Measurements from ENCODE around the gene ZNF506. TPM values are rescaled to one million over a fixed set of nuclear protein-coding genes. Genes with fewer than 3 reads are reported as not detected.

ZNF506 gene
- total RNA-seq, 1 experiment from 2014 or later: 0.42 TPM

- Histone ChIP-seq H3K79me2 (ENCODE audit: insufficient read depth, low read length) (no peaks in the 10 kb centered on the region), H2AFZ (ENCODE audit: low read depth, low read length, poor library complexity, severe bottlenecking) (no peak overlapping the region), H3K9me2 (ENCODE audit: insufficient read depth) (no peaks in the 10 kb centered on the region), H3K4me1 (ENCODE audit: control insufficient read depth in 1 of 2, insufficient read depth in 2 of 2, low read length in 2 of 2) (no peaks in the 10 kb centered on the region), H3K27me3 (ENCODE audit: insufficient read depth, low read length) (no peaks in the 10 kb centered on the region), H3K36me3 (ENCODE audit: control insufficient read depth in 1 of 2, insufficient read depth in 2 of 2, low read length in 2 of 2) (no peaks in the 10 kb centered on the region), H3K27ac (ENCODE audit: low read depth, low read length) (no peak overlapping the region), H3K4me3 (replicated peaks in 1 of 2; ENCODE audit: low read depth in 1 of 2, low read length in 2 of 2) (no peak overlapping the region), H3K9me3 (ENCODE audit: control insufficient read depth in 1 of 2, insufficient read depth in 1 of 2, low read depth in 1 of 2, low read length in 2 of 2) (no peaks in the 10 kb centered on the region), H3K4me2 (ENCODE audit: low read length) (no peak overlapping the region), H3K9ac (ENCODE audit: low read length) (no peak overlapping the region), H4K20me1 (ENCODE audit: insufficient read depth) (no peaks in the 10 kb centered on the region)
- ChIA-PET CTCF (no interaction called here), RAD21 (ENCODE audit: low non-redundant PET in 1 of 2, low total read pairs in 2 of 2, uncharacterized antibody in 2 of 2, unreplicated experiment in 2 of 2) (no interaction called here), POLR2A (no interaction called here)
- no peak for ATAC-seq
- no TSS peak for BruUV-seq (replicated peaks)
- intact Hi-C loops (cut with micrococcal nuclease): no loop called here
- TF ChIP-seq SP1 (IDR thresholded peaks at IDR 0.05; ENCODE audit: low read depth) (no peak), ZBTB33 (IDR thresholded peaks at IDR 0.05; ENCODE audit: extremely low read depth, insufficient replicate concordance, low read length) (no peak), CEBPB (IDR thresholded peaks at IDR 0.05; ENCODE audit: low read depth) (no peak), ZNF274 (IDR thresholded peaks at IDR 0.05; ENCODE audit: low read depth, low read length) (no peak), CBX3 (IDR thresholded peaks at IDR 0.05; ENCODE audit: low read depth) (no peak), RAD21 (IDR thresholded peaks at IDR 0.05; ENCODE audit: low read depth) (no peak), JUND (IDR thresholded peaks at IDR 0.05) (no peak)
- DNase-seq (ENCODE audit: low read depth, low spot score): no peak
Observed at GRCh38 chr19:19750842-19751790, 70.4 kb downstream of the ZNF506 start.
